ENCODE data around the gene RSBN1L. TPM values are rescaled to one million over a fixed set of nuclear protein-coding genes. Genes with fewer than 3 reads are reported as not detected.

The RSBN1L gene
- total RNA-seq, 1 donor from 2014 or later, result 7.8 TPM

DNA sequence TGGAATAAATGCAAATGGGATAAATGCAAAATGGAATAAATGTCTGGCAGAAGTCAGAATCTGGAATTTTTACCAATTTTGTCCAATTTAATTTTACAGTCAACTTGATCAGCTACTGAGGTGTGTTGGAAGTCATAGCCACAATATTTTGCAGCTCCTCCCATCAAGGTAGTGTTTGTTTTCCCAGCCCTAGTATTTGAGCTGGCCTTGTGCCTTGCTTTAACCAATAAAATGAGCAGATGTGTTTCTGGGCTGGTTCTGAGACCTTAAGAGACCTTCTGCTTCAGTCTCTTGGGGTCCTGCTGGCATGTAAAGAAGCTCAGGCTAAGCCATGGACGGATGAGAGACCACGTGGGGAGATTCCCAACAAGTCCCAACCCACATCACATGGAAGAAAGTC, 42.7 kb upstream of the RSBN1L start:
- Histone ChIP-seq H3K4me3 (no peak overlapping the region), H3K4me1 (peaks cover 8% of the 10 kb centered on the region), H3K36me3 (peaks cover 34% of the 10 kb centered on the region), H3K27me3 (ENCODE audit: low read depth) (no peaks in the 10 kb centered on the region), H3K27ac (replicated peaks) (no peak overlapping the region), H3K9me3 (replicated peaks) (no peaks in the 10 kb centered on the region)
- TF ChIP-seq, protein P1, sequence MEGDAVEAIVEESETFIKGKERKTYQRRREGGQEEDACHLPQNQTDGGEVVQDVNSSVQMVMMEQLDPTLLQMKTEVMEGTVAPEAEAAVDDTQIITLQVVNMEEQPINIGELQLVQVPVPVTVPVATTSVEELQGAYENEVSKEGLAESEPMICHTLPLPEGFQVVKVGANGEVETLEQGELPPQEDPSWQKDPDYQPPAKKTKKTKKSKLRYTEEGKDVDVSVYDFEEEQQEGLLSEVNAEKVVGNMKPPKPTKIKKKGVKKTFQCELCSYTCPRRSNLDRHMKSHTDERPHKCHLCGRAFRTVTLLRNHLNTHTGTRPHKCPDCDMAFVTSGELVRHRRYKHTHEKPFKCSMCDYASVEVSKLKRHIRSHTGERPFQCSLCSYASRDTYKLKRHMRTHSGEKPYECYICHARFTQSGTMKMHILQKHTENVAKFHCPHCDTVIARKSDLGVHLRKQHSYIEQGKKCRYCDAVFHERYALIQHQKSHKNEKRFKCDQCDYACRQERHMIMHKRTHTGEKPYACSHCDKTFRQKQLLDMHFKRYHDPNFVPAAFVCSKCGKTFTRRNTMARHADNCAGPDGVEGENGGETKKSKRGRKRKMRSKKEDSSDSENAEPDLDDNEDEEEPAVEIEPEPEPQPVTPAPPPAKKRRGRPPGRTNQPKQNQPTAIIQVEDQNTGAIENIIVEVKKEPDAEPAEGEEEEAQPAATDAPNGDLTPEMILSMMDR (IDR thresholded peaks at IDR 0.05; ENCODE audit: borderline replicate concordance), result no peak
- no peak for DNase-seq
- intact Hi-C loops (cut with micrococcal nuclease), result loop anchor here (5.0 kb wide), 1 partner anchor 109 kb away; no protein-coding TSS in a partner anchor

DNA sequence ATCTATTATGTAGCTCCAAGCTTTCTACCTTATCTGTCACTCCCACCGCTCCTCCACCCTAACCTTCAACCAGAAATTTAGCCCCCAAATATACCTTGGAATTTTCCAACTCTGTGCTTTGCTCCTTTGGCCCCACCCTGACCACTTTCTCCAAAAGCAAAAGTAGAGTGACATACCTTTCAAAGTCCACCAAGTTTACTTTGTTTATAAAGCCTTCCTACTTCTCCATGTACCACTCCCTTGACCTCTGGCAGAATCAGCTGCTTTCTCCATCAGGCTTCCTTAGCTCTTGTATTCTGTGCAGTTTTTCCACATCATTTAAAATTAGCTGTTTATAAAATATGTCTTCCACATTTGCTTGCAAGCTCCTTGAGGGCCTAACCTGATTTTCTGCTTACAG, 40.9 kb upstream of the RSBN1L start:
- H3K36me3 ChIP-seq, result peaks cover 38% of the 10 kb centered on the region
- H3K27ac ChIP-seq (replicated peaks), result no peak overlapping the region
- TF ChIP-seq, protein P1 (IDR thresholded peaks at IDR 0.05; ENCODE audit: borderline replicate concordance), result no peak

DNA sequence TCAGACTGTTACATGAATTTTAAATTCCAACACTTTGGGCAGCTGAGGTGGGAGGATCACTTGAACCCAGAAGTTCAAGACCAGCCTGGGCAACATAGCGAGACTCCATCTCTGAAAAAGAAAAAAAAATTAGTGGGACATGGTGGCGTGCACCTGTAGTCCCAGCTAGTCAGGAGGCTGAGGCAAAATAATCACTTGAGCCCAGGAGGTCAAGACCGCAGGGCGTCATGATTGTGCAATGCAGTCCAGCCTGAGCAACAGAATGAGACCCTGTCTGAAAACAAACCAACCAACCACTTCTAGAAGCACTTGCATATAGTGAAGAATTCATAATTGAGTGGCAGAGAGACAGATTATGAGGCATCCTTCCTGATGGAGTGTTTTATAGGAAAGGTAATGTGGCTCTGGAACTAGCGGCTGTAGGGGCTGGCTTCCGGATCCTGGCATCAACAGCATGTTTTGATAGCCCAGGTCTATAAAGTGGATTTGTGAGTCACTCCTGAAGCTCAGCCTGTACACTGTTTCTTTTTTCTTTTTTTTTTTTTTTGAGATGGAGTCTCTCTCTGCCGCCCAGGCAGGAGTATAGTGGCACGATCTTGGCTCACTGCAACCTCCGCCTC, 40.3 kb upstream of the RSBN1L start:
- Histone ChIP-seq H3K36me3 (peaks cover 38% of the 10 kb centered on the region), H3K27me3 (ENCODE audit: low read depth) (no peaks in the 10 kb centered on the region), H3K4me1 (no peaks in the 10 kb centered on the region), H3K4me3 (no peak overlapping the region), H3K9me3 (replicated peaks) (no peaks in the 10 kb centered on the region), H3K27ac (replicated peaks) (no peak overlapping the region)
- TF ChIP-seq, protein P1 (IDR thresholded peaks at IDR 0.05; ENCODE audit: borderline replicate concordance), result no peak
- intact Hi-C loops (cut with micrococcal nuclease), result no loop called here
- no peak for DNase-seq

More for the DNA sequence above, 40.9 kb upstream of the RSBN1L start:
- Histone ChIP-seq H3K4me1 (peaks cover under 1% of the 10 kb centered on the region), H3K9me3 (replicated peaks) (no peaks in the 10 kb centered on the region), H3K27me3 (ENCODE audit: low read depth) (no peaks in the 10 kb centered on the region), H3K4me3 (no peak overlapping the region)
- intact Hi-C loops (cut with micrococcal nuclease), result no loop called here
- DNase-seq, result no peak

DNA sequence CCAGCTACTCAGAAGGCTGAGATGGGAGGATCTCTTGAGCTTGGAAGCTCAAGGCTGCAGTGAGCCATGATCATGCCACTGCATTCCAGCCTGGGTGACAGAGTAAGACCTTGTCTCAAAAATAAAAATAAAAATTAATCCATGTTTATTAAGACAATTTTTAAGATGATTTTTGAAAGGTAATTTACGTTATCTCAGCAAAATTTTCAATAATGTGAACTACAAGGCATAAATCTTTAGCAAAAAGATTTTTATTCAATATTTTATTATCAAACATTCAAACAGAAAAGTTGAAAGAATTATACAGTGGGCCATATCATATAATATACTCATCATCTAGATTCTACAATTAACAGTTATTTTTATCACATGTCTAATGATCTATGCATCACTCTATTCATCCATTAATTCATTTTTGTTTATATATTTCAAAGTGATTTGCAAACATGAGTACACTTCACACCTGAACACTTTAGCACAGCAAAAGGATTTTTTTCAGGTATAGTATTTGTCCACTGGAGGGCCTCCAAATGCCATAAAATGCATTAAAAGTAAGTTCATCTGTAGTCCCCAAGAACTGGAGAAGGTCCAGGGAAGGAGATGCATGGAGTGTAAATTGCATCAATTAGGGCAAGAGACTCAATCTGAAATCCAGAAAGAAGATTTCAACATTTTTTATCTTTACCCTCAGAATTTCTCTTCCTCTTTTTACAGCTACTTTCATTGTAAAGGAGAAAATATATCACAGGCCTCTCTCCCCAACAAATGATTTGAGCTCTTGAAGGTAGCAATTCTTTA, 38.6 kb upstream of the RSBN1L start:
- DNase-seq, result no peak
- no peaks in the 10 kb centered on the region for H3K4me1 ChIP-seq
- H3K27ac ChIP-seq (replicated peaks), result no peak overlapping the region
- H3K27me3 ChIP-seq (ENCODE audit: low read depth), result no peaks in the 10 kb centered on the region
- no peaks in the 10 kb centered on the region for H3K9me3 ChIP-seq (replicated peaks)
- intact Hi-C loops (cut with micrococcal nuclease), result no loop called here
- peaks cover 38% of the 10 kb centered on the region for H3K36me3 ChIP-seq
- no peak overlapping the region for H3K4me3 ChIP-seq
- TF ChIP-seq, protein P1 (IDR thresholded peaks at IDR 0.05; ENCODE audit: borderline replicate concordance), result peak; percentile 56

DNA sequence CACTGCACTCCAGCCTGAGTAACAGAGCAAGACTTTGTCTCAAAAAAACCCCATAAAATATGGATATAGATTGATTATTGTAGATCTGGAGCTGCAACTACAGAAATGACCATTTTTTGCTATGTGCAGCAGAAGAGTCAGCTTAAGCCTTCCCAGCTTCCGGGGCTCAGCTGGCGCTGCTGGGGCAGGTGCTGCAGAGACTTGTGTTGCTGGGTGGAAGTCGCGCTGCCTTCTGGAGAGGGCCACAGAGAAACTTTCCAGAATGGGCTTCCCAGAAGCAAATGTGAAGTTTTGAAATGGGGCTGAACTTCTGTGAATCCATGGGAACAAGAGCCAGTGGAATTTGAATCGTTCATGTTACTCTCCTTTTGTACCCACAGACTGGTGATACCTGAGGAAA, 37.3 kb upstream of the RSBN1L start:
- Histone ChIP-seq H3K27ac (replicated peaks) (no peak overlapping the region), H3K9me3 (replicated peaks) (no peaks in the 10 kb centered on the region), H3K27me3 (ENCODE audit: low read depth) (no peaks in the 10 kb centered on the region), H3K4me3 (no peak overlapping the region), H3K36me3 (peaks cover 31% of the 10 kb centered on the region), H3K4me1 (no peaks in the 10 kb centered on the region)
- TF ChIP-seq, protein P1 (IDR thresholded peaks at IDR 0.05; ENCODE audit: borderline replicate concordance), result no peak
- DNase-seq, result no peak
- intact Hi-C loops (cut with micrococcal nuclease), result no loop called here
